GM04503 (cell line): Measurements from ENCODE around the gene UGT1A1.

Experiments
- DNase-seq: peaks from one replicate; pipeline ENCODE4 v3.0.0-alpha.2; 2012; ENCODE audit warnings: low read depth

UGT1A1 gene

DNA sequence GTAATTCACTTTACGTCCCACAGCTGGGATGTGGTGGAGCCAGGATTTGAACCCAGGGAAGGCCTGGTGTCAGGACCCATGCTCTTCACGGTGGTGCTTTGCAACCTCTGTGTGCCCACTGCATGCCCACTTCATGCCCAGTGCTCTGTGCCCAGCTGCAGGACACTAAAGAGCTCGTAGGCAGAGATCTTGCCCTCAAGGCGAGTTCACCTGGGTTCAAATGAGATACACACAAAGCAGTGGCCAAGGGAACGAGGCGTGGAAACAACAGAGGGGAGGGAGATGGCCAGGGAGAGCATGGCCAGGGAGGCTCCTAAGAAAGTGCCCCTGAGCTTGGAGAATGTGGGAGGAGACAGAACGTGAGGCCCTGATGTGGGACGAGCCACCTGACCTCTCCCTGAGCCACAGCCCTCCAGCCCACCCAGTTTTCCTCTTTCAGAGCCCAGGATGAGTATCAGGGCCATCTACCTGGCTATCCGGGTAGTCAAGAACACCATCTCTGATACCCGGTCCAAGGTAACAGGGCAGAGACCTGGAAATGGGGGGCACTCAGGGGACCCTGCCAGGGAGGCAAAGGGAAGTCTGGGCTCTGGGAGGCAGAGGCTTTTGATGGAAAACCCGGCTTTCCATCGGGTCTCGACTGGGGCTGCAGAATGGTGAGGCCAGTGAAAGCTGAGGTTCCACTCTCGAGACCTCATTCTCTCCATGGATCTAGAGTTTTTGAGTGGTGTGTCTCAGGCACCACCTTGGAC, 38.4 kb downstream of the UGT1A1 start:
- DNase-seq: no peak

DNA sequence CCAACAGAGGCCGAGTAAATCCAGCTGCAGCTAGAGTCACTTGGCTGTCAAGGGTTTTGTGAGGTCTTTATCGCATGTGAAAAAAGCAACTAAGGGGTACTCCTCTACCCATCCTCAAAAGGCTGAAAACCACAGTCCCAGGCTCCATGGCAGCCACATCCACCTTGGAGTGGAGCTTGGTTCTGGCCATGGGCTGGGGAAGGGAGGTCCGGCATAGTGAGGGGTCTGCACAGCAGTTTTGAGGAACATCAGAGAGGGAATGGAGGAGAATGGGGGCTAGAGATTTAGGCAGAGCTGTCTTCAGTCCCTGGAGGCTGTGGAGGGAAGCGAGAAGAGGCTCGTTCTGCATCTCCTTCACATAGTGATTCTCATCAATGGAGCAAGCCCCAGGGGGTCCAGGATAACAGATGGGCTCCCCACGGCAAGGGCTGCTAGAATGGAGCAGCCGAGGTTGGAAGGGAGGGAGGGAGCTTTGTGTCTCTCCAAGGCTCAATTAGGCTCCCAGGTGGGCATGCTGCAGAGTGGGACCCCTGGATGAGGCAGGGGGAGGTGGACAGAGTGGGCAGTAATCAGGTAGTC, 39.1 kb downstream of the UGT1A1 start:
- no peak for DNase-seq

DNA sequence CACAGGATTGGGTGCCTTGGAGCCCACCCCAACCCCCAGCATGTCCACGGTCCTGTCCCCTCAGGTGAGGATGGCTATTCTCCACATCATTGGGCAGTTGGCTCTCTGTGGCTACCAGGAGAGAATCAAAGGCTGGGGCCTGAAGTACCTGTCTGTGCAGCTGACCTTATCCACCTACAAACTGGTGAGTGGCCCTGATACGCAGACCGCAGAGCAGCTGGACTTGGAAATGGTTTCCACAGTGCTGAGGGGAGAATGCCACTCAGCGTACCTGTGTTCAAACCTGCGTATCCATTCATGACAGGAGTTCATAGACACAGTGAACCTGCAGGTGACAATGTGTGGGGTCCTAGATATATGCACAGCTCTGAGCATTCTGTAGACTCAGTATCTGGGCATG, 39.6 kb downstream of the UGT1A1 start:
- no peak for DNase-seq

DNA sequence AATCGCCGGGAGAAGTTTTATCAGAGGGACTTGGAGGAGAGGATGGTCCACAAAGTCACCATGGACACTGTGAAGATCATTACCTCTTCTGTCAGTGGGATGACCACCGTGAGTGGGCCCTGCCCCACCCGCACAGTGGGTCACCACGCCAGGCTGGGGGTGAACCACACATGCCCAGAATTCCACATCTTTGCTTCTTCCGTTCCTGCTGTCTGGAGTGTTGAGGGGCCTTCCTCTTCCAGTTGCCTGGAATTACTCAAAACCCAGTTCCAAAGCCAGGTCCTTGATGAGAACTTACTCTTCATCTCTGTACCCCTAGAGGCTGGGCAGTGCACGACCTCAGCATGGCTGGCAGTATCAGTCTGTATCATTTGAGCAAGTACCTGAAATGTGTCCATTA, 40.1 kb downstream of the UGT1A1 start:
- no peak for DNase-seq

DNA sequence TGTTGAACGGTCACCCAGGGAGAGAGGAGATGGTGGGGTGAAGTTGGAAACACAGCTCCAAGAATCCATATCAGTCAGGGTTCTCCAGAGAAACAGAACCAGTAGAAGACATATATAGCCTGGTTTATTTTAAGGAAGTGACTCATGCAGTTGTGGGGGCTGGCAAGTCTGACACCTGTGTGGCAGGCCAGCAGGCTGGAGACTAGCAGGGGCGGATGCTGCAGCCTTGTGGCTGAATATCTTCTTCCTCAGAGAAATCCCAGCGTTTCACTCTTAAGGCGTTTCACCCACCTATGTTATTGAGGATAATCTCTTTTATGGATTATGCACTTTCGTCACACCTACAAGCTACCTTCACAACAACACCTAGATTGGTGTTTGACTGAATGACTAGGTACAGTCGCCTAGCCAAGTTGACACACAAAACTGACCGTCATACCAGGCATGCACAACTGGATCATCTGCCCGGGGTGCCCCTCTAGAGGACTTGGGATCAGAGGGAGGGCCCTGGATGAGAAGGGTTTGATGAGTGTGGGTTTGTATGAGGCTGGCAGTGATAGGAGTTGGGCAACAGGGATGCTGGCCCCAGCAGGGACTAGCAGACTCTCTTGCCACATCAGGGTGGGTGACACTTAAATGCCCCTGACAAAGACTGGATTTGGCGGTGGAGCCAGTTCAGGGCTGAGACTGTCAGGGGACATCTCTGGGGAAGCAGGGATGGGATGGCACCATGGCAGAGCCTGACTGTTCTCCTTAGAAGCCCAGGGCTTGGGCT, 41.5 kb downstream of the UGT1A1 start:
- no peak for DNase-seq

DNA sequence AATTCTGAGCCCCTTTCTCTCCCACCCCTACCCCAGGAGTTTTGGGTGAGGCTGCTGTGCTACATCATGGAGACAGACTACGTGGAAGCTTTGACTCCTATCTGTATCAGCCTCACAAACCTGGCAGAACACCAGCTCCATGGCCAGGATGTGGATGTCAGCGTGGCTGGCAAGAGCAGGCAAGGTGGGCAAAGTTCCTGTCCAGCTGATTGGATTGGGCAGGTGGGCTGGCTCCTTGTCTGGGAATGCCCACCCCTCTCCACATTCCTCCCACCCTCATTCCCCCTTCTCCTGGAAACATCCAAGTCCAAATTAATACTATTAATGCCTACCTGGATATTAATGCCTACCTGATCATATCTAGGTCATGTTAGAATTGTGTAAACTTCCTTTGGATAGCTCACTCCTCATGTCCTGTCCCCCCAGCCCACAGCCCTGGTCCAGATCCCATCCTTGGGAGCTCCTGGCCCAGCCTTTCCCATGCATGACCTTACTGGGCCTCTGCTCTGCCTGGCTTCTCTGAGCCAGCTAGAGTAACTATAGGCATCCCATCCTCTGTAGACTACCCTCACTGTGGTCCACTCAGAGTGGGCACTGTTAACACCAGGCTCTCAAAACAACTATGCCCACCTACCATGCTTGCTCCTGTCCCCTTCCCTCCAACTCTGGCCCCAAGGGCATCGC, 42.2 kb downstream of the UGT1A1 start:
- DNase-seq: no peak

DNA sequence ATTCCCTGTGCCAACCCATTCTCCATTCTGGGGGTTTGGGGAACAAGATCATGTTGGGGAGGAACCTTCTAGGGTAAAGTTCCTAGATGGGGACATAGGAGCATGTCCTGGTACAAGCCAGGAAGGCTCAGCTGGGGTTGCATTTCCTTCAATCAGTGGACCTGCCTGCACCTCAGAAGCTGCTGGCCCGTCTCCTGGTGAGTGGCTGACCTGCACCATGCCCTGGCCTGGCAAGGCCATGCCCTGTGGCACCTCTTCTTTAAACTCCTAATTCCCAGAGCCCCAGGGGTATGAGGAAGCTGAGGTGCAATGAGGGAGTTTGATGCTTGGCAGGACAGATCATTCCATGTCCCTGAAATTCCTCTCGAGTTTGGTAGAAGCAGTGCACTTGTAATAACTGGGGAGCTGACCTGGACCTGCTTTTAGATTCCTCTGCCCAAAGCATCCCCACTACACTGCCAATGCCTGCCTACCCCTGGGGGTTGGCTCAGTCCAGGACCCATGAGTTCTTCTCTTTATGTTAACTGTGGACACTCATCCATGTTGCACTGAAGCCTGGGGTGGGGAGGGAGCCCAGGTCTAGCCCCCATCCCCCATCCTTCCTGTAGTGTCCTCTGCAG, 43.3 kb downstream of the UGT1A1 start:
- DNase-seq: no peak

DNA sequence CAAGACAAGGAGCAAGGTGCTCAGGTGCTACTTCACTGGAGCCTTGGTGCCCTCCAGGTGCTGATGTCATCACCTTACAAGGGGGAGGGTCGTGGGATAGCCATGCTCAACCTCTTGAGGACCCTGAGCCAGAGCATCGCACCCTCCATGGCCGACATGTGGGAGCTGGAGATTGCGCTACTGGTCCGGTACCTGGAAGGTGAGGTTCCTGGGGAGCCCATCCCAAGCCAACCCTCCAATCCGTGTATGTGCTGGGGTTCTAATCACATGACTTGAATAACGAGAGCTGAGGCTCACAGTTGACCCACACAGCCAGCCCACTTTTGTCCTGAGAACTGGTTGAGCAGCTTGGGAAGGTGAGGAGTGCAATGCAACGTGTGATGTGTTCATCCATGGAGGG, 43.9 kb downstream of the UGT1A1 start:
- no peak for DNase-seq

DNA sequence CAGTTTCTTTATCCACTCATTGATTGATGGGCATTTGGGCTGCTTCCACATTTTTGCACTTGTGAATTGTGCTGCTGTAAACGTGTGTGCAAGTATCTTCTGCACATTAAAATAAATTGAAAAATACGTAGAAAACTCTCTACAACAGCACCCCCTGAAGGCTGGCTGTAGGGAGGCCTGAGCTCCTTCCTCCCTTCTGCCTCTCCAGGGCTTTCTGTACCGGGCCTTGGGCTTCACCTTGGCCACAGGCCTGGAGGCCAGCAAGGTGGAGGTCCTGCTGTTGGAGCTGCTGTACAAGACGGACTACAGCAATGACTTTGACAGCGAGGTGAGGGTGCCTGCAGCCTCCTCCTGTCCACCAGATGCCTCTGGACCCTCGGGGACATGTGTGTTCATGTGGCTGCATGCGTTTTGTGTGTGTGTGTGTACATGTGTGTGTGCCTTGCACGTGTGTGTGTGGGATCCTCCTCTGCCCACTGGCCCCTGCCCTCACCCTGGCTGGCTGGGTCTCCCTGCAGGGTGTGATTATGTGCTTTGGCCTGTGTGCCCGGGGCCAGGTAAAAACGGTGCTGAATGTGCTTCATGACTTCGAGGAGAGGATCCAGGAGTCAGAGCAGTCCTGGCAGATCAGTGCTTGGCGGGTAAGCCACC, 47.3 kb downstream of the UGT1A1 start:
- DNase-seq: no peak

DNA sequence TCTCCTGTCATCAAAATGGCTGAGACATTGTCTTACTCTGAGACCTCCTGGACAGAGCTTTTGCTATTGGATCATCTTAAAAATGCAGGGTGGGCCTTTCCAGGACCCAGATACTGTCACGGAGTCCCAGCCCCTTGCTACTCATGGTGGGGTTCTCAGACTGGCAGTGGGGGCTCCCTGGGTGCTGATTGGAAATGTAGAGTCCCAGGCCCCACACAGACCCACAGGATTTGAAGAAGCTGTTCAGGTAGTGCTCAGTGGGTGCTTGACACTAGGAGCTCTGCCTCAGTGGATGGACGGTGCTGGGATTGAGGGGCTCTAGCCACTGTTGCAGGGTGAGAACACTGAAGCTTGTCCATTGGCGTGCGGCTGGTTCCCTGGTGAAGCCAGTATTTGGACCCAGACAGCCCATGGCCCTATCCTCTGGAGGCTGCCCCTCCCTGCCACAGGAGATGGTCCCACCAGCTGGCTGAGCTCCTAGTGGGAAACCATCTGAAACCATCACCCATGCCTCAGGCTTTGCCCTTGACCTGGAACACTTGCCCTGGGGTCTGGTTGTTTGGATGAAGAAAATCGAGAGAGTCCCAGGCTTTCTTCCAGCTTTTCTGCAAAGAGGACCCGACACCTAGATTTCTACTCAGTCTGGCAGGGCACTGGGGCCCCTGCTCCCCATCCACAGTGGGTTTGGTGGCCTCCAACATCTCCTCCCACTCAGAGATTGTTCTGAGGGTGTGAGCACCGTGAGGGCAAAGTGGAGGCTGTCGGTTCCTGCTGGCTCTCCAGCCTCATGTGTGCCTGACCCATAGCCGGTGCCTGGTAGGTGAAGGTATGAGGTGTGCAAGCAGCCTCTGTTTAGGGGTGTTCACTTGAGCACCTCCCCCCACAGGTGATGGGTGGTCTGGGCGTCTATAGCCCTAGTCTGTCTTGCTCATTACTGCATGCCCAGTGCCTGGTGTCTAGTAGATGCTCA, 48.2 kb downstream of the UGT1A1 start:
- DNase-seq: no peak

DNA sequence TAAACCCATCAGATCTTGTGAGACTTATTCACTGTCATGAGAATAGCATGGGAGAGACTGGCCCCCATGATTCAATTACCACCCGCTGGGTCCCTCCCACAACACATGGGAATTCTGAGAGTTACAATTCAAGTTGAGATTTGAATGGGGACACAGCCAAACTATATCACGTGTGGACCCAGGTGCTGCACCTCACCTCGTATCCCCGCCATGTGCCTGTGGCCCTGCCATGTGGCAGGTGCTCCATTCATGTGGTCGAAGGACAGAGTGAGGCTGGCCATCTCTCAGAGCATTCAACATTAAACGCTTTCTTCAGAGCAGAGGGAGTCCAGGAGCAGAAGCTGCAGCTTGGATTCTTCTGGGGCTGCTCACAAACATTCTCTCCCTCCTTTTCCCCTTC, 50.3 kb downstream of the UGT1A1 start:
- DNase-seq: no peak

DNA sequence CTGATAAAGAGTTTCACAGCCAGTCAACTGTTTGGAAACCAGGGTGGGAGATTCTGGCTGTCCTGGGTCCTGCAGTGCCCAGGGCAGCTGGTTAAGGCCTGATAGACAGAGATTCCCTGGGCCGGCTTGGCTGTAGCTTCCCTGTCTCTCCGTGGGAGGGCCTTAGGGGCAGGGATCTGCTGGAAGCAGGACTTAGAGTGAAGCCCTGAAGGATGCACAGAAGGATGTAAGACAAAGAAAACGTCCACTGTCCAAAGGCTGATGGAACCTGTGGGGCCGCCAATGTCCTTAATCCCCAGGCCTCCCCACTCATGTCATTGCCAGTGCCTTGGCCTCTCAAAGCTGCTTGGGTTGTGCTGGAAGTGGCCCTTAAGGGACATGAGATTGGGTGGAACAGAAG, 51.0 kb downstream of the UGT1A1 start:
- no peak for DNase-seq

DNA sequence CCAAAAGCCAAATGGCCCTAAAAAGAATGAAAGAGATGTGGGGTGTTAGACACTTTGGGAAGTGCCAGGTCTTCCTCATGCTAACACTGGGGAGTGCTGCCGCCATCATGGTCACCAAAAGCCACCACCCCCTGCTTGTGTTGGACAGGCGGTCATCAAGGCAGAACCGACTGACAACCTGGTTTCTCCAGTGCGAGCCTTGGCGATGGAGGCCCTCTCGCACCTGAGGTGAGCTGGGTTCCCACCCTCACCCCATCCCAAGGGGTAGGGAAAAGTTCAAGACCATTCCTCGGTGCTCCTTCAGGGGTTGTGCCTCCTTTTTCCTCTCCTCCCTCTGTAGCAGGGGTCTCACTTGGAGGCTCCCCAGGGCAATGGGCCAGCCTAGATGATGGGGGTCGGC, 51.7 kb downstream of the UGT1A1 start:
- DNase-seq: no peak

DNA sequence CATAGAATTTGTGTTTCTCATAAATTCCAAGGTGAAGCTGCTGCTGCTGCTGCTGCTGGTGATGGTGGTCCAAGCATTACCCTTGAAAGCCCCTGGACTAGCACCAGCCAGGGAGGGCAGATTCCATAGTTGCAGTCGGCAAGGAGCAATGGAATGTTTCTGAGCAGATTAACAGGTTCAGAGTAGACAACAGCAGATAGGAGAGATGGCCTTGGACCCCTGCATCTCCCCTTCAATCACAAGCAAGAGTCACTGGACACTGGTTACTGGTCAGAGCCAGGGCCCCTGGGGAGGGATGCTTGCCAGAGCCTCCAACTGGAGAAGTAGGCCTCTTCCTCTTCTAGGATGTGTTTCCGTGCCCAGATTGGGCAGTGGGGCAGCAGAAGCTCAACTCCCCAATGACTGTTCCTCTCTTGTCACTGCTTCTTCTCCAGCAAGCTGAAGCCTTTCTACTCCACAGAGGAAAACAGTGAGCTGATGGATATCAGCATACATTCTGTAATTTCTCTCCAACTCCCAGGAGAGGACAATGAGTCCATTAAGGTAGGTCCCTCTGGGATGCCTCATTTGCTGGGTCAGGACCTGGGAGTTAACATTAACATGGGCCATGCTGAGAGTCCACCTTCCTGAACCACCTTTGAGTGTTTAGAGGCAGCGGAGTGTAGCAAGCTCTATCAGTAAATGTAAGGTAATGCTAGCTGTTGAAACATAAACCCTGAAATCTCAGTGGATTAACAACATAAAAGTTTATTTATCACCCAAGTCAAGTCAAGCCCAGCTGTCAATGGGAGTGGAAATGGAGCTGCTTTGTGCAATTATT, 53.4 kb downstream of the UGT1A1 start:
- no peak for DNase-seq

DNA sequence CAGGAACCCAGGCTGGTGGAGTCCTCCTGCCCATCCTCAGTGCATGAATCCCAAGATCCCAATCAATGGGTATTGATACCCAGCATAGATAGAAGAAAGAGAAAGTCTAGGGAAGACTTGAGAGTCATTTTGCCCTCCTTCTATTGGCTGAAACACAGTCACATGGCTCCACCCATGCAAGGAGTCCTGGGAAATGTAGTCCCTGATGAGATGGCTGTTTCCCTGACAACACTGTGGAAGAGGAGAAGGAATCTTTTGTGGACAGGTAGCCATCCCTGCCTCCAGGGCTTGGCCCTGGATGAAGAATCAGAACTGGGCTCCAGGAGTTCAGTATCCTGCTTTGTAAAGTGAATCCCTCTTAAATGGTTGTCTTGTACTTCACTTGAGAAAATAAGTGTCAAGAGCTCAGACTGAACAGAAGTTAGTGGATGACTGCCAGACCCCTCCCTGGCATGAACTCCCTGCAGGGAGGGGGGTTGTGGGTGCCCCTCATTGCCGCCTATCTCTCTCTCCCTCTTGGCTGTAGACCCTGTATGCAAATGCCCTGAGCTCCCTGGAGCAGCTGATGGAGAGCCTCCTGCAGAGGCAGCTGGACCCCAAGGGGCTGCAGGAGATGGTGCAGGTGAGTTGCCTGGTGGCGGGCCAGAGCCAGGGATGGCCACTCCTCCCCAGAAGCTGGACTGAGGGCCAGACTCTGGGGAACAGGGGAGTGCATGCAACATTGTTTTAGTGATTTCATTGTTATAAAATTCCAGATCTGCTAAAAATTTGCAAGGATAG, 54.2 kb downstream of the UGT1A1 start:
- DNase-seq: no peak

DNA sequence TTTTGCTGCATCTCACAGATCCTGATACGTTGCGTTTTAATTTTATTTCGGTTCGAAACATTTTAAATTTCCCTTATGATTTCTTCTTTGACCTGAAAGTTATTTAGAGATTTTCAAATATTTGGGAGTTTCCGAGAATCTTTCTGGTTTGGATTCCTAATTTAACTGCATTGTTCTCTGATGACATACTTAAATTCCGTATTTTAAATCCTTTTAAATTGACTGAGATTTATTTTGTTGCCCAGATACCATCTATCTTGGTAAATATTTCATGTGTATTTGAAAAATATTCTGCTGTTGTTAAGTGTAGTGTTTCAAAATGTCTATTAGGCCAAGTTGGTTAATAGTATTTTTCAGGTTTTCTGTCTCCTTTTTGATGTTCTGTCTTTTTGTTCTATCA, 55.8 kb downstream of the UGT1A1 start:
- no peak for DNase-seq

DNA sequence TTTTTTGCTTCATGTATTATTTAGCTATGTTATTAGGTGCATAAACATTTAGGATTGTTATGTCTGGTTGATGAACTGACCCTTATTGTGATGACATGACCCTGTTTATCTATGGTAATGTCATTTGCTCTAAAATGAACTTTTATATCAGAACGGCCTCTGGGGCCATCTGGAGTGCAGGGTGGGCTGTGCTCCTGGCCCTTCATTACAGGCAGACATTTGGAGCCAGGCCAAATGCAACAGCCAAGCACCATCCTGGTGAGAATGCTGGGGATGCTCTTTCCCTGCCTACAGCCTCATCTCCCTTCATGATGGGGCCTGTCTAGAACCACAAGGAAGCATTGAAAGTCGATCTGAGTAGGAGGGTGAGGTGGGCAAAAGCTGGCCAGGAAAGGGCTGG, 56.3 kb downstream of the UGT1A1 start:
- DNase-seq: no peak

DNA sequence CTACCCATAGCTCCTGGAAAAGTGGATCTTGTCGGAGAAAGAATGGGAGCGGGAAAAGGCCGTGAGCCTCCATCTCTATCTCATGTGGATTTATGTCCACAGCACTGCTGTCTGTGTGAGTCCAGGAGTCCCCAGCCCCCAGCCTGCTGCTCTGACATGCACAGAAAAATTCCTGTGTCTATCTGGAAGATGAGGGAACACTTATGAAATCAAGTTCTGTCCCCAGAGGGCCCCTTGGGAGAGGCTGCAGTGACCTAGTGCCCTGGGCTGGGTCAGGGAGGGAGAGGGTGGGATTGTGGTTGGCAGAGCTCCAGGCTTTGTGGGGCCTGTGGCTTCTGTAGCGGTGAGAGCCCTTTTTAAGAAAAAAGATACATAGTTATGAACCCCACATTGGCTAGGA, 56.7 kb downstream of the UGT1A1 start:
- DNase-seq: no peak

DNA sequence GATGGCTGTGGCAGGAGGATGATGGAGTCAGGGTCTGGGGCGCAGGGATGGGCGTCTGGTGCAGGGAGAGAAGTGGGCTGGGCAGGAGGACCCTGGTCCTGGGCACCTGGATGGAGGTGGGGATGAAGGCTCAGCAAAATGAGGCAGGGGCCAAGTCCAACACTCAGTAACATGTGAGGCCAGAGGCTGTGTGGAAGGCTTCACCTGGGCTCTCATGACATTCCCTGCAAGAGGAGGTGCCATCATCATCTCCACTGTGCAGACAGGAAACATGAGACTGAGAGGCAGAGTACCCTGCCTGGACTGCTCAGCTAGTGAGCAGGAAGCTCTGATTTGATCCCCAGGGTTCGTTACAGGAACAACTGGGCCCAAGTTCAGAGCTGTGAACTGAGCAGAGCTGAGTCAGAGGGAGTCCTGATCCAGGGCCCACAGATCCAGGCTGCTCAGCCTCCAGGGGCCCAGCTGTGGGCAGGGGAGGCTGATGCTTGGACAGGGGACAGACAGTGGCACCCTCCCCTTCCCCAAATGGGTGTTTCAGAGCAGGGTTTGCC, 57.4 kb downstream of the UGT1A1 start:
- DNase-seq: no peak
